Measurements from ENCODE around the gene UAP1. TPM values are rescaled to one million over a fixed set of nuclear protein-coding genes. Genes with fewer than 3 reads are reported as not detected.

The UAP1 gene
- total and polyA plus RNA-seq, 11 donors: 18.1 to 34.3 (median 21.1) TPM

DNA sequence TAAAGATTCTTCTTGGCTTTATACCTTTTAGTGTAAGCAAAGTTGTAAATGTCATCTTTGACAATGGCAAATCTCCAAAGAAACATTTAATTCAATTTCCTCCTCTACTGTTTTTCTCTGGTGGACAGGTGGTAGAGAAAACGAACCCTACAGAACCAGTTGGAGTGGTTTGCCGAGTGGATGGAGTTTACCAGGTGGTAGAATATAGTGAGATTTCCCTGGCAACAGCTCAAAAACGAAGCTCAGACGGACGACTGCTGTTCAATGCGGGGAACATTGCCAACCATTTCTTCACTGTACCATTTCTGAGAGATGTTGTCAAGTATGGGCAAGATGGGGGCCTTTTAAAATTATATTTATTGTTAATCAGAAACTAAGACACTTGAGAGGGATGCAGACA, 25.8 kb downstream of the UAP1 start:
- no peak for DNase-seq
- Histone ChIP-seq H3K4me3 (no peak overlapping the region), H3K36me3 (peaks cover 0 to 91% (median 77%) of the 10 kb centered on the region in 9 donors), H3K27ac (no peak overlapping the region), H3K27me3 (no peaks in the 10 kb centered on the region), H3K4me1 (no peaks in the 10 kb centered on the region), H3K9me3 (no peaks in the 10 kb centered on the region)
- intact Hi-C loops (cut with DNase I): no loop called here
- ATAC-seq: no peak
- WGBS, 4 donors: 77 to 87% (median 80%) methylated on average over 6 of the region's 6 CpGs
- TF ChIP-seq, protein P1, sequence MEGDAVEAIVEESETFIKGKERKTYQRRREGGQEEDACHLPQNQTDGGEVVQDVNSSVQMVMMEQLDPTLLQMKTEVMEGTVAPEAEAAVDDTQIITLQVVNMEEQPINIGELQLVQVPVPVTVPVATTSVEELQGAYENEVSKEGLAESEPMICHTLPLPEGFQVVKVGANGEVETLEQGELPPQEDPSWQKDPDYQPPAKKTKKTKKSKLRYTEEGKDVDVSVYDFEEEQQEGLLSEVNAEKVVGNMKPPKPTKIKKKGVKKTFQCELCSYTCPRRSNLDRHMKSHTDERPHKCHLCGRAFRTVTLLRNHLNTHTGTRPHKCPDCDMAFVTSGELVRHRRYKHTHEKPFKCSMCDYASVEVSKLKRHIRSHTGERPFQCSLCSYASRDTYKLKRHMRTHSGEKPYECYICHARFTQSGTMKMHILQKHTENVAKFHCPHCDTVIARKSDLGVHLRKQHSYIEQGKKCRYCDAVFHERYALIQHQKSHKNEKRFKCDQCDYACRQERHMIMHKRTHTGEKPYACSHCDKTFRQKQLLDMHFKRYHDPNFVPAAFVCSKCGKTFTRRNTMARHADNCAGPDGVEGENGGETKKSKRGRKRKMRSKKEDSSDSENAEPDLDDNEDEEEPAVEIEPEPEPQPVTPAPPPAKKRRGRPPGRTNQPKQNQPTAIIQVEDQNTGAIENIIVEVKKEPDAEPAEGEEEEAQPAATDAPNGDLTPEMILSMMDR (IDR thresholded peaks at IDR 0.05): no peak
- no peak for TF ChIP-seq POLR2A (IDR thresholded peaks at IDR 0.05)

DNA sequence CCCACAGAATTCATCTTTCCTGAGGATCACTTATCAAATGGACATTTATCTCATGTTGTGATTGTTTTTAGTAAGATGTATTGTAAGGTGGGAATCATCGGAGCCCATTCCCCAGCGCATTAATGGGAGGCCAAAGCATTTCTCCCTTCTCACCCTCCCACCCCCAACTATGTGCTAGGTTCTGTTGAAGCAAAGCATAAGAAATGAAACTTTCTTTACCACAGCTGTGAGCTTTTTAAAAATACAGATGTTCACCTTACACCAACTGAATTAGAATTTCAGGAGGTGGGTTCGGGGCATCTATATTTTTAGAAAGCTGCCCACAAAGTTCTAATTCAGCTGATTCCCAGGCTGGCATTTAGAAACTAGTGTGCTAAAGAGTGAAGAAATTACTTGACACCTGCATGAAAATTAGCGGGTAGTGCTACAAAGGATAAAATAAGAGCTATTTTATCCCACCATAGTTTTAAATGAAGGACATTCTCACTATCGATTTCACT, 26.3 kb downstream of the UAP1 start:
- Histone ChIP-seq H3K27ac (no peak overlapping the region), H3K4me3 (no peak overlapping the region), H3K36me3 (peaks cover 0 to 93% (median 78%) of the 10 kb centered on the region in 9 donors), H3K4me1 (no peaks in the 10 kb centered on the region), H3K27me3 (no peaks in the 10 kb centered on the region), H3K9me3 (no peaks in the 10 kb centered on the region)
- DNase-seq: no peak
- intact Hi-C loops (cut with DNase I): no loop called here
- ATAC-seq: no peak
- WGBS, 4 donors: 93 to 98% (median 97%) methylated on average over 5 of the region's 5 CpGs
- TF ChIP-seq POLR2A (IDR thresholded peaks at IDR 0.05): no peak
- TF ChIP-seq, protein P1 (IDR thresholded peaks at IDR 0.05): no peak

GRCh38 chr1:162590101-162590500, 28.6 kb downstream of the UAP1 start:
- H3K27me3 ChIP-seq: no peaks in the 10 kb centered on the region
- no peaks in the 10 kb centered on the region for H3K4me1 ChIP-seq
- intact Hi-C loops (cut with DNase I): no loop called here
- ATAC-seq (no peak), DNase-seq (no peak)
- WGBS, 4 donors: 92 to 97% (median 96%) methylated on average over 3 of the region's 3 CpGs
- no peak for TF ChIP-seq POLR2A (IDR thresholded peaks at IDR 0.05)
- TF ChIP-seq, protein P1 (IDR thresholded peaks at IDR 0.05): no peak
- H3K27ac ChIP-seq: no peak overlapping the region
- peaks cover 0 to 96% (median 82%) of the 10 kb centered on the region in 9 donors for H3K36me3 ChIP-seq
- no peak overlapping the region for H3K4me3 ChIP-seq
- H3K9me3 ChIP-seq: no peaks in the 10 kb centered on the region

DNA sequence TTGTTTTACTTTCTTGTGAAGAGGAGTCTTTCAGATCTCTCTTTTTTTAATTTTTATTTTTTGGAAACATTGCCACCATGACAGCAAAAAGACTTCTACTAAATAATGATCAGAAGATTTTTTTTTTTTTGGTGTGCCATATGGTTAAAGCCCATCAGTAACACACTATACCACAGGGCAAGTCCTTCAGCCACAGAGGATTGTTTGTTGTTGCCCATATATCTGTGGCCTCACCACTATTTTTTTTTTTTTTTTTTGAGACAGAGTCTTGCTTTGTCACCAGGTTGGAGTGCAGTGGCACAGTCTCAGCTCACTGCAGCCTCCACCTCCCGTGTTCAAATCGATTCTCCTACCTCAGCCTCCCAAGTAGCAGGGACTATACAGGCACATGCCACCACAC, 29.2 kb downstream of the UAP1 start:
- Histone ChIP-seq H3K36me3 (peaks cover 0 to 96% (median 83%) of the 10 kb centered on the region in 9 donors), H3K27me3 (no peaks in the 10 kb centered on the region), H3K4me1 (no peaks in the 10 kb centered on the region), H3K9me3 (no peaks in the 10 kb centered on the region), H3K4me3 (no peak overlapping the region), H3K27ac (no peak overlapping the region)
- intact Hi-C loops (cut with DNase I): no loop called here
- ATAC-seq (no peak), DNase-seq (no peak)
- whole genome bisulfite sequencing, 4 donors: 89 to 100% (median 98%) methylated on average over 2 of the region's 2 CpGs
- TF ChIP-seq POLR2A (IDR thresholded peaks at IDR 0.05): no peak
